HG02588 (cell line): ENCODE data around the gene EIF2S3.
"Not testable (repeated sequence)": the region's sequence is repeated elsewhere in the genome, so short reads cannot be mapped to it uniquely, and the experiment has no call there.

Experiments
- ATAC-seq: cut with Tn5 transposase; IDR thresholded peaks from one replicate; pipeline ENCODE4 v1.9.1; 2021; ENCODE audit warnings: mild to moderate bottlenecking, moderate library complexity; ENCODE audit not compliant: unreplicated experiment

EIF2S3 gene

GRCh38 chrX:24054182-24055042, at the start of gene EIF2S3:
Gene EIF2S3, plus strand, starts transcription at chrX:24054956. Its CDS starts 13 bp downstream, at chrX:24054969.
- ATAC-seq, result peak; percentile 80

DNA sequence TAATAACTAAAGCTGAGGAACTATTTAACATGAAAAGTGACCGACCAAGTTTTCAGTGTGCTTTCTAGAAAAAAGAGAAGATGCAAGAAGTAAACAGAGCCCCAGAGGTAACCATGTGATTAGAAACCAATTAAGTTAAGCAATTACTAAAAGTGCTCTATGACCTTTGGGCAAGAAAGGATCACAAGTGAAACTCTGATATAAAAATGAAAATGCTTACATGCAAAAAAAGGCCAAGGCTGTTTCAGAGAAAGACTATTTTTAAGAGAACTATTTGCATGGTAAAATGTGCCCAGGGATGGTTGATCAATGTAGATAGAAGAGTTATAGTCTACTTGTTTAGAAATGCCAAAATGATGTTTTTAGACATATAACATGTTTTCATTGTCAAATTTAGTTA, 49.7 kb upstream of the EIF2S3 start:
- ATAC-seq, result no peak

GRCh38 chrX:24005867-24006266, 48.9 kb upstream of the EIF2S3 start:
- no peak for ATAC-seq

GRCh38 chrX:24012266-24012665, 42.5 kb upstream of the EIF2S3 start:
- ATAC-seq, result no peak

- ATAC-seq, result peak; percentile 80
Measured at GRCh38 chrX:24014388-24015018, 40.3 kb upstream of the EIF2S3 start.

GRCh38 chrX:24017674-24018073, 37.1 kb upstream of the EIF2S3 start:
- no peak for ATAC-seq

DNA sequence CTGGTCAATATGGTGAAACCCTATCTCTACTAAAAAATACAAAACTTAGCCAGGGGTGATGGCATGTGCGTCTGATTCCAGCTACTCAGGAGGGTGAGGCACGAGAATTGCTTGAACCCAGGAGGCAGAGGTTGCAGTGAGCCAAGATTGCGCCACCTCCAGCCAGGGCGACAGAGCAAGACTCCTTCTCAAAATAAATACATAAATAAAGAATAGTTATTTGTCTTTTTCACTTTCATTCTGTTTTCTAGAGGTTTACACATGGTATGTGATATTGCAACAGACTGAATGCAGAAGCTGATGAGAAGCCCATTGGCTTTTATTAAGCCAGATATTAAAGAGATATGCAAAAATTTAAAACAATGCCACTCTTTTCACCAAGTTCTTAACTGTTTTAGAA, 35.9 kb upstream of the EIF2S3 start:
- no peak for ATAC-seq

GRCh38 chrX:24019448-24019847, 35.3 kb upstream of the EIF2S3 start:
- ATAC-seq, result no peak

DNA sequence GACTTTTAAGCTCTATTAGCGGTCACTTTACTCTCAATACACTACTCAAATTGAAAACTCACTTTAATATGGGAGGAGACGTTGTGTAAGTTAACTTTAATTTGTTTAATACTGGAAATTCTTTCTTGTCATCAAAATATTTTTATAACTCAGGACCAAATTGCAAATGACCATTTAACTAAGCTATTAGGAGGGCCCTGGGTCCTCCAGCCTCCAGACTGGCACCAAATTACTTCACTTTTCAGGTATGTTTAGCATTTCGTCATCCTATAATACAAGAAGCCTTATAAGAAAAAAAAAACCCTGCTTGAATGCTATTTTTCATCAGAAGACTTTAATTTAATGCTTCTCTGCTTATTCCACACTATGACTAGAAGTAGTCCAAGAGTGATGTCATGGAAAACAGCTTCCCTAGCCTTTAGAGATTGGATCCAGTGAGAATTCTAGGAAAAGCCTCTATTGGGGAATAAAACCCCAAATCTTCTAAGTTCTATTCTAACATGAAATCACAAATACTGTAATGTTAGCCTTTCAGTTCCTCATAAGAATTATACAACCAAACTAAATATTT, 34.4 kb upstream of the EIF2S3 start:
- no peak for ATAC-seq

DNA sequence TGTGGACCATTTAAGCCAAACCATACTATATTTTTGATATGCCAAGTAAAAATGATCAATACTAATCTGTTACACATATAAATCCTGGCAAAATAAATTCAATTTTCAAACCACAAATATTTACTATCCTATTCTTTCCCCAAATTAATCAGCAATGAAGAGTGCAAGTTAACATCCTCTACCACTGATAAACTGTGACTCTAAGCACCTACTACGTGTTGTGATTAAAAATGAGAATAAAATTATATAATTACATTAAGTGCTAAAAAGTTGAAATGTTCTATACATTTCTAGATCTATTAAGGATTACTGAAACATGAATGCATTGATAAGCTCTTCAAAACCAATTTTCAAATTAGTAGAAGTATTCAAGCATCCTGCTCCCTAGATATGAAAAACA, 31.2 kb upstream of the EIF2S3 start:
- no peak for ATAC-seq

GRCh38 chrX:24023972-24024669, 30.6 kb upstream of the EIF2S3 start:
- ATAC-seq, result no peak

GRCh38 chrX:24024819-24025740, 29.7 kb upstream of the EIF2S3 start:
- ATAC-seq, result peak; percentile 84

DNA sequence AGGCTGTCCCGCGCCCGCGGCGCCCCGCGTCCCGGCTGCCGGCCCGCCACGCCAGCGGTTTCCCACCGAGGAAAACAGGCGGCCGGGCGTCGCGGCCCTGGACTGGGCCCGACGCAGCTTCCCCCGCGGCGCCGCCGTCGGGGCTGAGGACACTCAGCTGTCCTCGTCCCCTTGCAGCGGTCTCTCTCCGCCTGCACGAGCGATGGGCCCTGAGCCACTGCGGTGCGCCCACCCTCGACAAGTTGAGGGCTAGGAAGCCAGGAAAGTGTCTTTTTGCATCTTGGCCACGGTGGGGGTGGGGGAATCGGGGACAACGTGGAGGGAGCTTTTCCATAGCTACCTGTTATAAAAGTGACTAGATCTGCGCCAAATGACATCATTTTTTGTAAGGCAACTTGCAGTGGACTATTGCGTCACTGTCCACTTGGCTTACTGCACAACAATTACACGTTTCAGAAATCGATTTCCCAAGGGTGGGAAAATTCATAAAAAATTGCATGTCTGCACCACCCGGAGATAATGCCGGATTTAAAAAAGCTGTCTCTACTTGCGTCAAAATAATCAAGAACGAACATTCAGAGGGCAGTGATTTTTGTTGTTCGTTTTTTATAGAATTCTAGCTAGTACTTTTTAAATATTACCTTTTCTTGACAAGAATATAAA, 28.9 kb upstream of the EIF2S3 start:
- ATAC-seq, result peak; percentile 37

DNA sequence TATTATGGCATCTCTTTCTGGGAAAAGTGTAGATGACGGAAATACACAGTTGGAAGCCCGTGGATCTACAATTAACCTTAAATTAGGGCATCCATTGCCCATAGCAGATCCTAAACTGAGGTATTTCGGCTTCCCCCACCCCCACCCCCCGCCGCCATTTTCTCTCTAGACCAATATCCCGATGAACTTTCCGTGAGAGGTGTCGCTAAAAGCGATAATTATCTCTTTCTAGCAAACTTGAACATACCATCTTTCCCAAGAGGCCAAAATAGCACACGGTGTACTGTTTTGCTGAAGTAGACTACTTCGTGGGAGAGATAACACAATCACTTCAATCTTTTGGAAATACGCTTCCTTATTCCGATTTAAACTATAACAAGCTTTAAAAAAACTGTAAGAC, 28.3 kb upstream of the EIF2S3 start:
- no peak for ATAC-seq

- ATAC-seq, result no peak
Measured at GRCh38 chrX:24027086-24027485, 27.7 kb upstream of the EIF2S3 start, which contains the start of gene KLHL15. Gene KLHL15, minus strand, starts transcription at chrX:24027186. Its CDS starts 20,493 bp downstream, at chrX:24006693.

GRCh38 chrX:24027985-24028384, 26.8 kb upstream of the EIF2S3 start:
- ATAC-seq, result no peak

- no peak for ATAC-seq
Measured at GRCh38 chrX:24030597-24030996, 24.2 kb upstream of the EIF2S3 start.

DNA sequence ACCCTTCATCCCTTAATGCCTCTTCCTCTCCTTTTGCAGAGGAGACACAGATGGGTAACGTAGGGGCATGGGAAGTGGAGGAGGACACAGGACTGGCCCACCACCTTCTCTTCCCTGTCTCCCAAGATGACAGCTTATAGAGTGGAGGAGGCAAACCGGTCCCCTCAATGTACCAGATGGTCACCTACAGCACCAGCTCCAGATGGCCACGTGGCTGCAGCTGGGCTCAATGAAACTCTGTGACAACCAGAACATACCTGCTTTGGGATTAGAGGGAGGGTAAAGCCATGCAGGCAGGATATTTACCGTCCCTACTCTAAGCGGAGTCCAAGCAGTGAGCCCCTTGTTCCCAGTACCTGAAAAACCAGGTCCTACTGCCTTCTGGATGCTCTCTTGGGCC, 20.3 kb upstream of the EIF2S3 start:
- ATAC-seq, result no peak

GRCh38 chrX:24037729-24038128, 17.0 kb upstream of the EIF2S3 start:
- no peak for ATAC-seq

DNA sequence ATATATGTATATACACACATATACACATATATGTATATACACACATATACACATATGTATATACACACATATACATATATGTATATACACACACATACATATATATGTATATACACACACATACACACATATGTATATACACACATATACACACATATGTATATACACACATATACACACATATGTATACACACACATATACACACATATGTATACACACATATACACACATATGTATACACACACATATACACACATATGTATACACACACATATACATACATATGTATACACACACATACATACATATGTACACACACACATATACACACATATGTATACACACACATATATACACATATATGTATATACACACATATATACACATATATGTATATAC, 8.7 kb upstream of the EIF2S3 start:
- not testable (repeated sequence) for ATAC-seq
